Activated T-helper 9 cell treated with anti-CD3 and anti-CD28 coated beads, Interleukin-2, amount 50 U/mL, for 16 hours (primary cell): Measurements from ENCODE around the gene MEI4.
"Not testable (repeated sequence)": the region's sequence is repeated elsewhere in the genome, so short reads cannot be mapped to it uniquely, and the experiment has no call there.

Experiments
- DNase-seq: peaks from one replicate; pipeline ENCODE4 v3.0.0-alpha.2; 2020; ENCODE audit warnings: low read depth

The MEI4 gene

DNA sequence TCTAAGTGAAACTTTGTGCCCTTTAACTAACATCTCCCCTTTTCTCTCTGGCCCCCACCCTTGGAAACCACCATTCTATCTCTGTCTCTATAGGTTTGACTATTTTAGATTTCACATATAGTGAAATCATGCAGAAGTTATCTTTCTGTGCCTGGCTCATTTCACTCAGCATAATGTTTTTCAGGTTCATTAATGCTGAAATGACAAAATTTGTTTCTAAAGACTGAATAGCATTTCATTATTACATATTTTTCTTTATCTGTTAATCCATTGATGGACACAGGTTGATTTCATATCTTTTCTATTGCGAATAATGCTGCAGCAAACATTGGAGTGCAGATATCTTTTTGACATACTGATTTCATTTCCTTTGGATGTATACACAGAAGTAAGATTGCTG lies 30.7 kb downstream of the MEI4 start:
- DNase-seq: no peak

- no peak for DNase-seq
Observed at GRCh38 chr6:77686931-77687330, 34.1 kb downstream of the MEI4 start.

DNA sequence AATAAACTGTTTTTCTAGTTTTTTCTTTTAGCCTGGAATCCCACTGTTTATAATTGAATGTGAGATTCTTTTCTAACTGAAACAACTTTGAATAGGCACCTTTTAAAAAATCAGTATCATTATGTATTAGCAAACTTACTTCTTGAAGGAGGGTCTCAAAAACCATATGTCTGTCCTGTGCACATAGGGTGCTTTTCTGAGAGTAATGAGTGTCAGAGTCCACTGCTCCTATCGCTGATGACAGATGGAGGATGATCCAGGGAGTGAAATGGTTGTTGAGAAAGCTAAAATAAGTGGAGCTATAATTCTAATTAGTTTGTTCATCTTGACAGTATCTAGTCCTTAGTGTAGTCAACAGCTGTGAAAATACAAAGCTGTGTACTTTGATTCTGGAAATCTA lies 35.8 kb downstream of the MEI4 start:
- no peak for DNase-seq

GRCh38 chr6:77700095-77700494 lies 47.3 kb downstream of the MEI4 start:
- DNase-seq: not testable (repeated sequence)

GRCh38 chr6:77707603-77708002 lies 54.8 kb downstream of the MEI4 start:
- DNase-seq: no peak

DNA sequence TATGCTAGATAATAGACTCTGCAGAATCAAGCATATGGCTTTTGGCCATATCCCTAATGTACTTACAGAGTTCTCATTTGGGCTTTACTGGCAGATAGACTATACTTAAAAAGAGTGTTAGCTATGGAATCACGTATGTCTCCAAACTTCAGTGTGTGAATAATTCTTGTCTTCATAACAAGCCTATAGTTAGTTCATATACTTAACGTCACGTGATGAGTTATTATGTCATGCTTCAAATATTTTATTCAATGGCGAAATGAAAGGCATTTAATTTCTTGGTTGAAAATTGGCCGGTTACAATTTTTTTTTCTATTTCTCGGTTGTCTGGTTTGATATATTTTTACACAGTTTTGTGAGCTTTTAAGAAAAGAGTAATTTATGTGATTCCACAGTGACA lies 62.7 kb downstream of the MEI4 start:
- DNase-seq: no peak

GRCh38 chr6:77716311-77716710 lies 63.5 kb downstream of the MEI4 start:
- DNase-seq: no peak

GRCh38 chr6:77736010-77736409 lies 83.2 kb downstream of the MEI4 start:
- DNase-seq: not testable (repeated sequence)

GRCh38 chr6:77740380-77740779 lies 87.5 kb downstream of the MEI4 start:
- no peak for DNase-seq

GRCh38 chr6:77752156-77752555 lies 99.3 kb downstream of the MEI4 start:
- not testable (repeated sequence) for DNase-seq

- DNase-seq: no peak
Observed at GRCh38 chr6:77762386-77762785, 109.5 kb downstream of the MEI4 start.

- DNase-seq: no peak
Observed at GRCh38 chr6:77763124-77763523, 110.3 kb downstream of the MEI4 start.

GRCh38 chr6:77764364-77764763 lies 111.5 kb downstream of the MEI4 start:
- no peak for DNase-seq

DNA sequence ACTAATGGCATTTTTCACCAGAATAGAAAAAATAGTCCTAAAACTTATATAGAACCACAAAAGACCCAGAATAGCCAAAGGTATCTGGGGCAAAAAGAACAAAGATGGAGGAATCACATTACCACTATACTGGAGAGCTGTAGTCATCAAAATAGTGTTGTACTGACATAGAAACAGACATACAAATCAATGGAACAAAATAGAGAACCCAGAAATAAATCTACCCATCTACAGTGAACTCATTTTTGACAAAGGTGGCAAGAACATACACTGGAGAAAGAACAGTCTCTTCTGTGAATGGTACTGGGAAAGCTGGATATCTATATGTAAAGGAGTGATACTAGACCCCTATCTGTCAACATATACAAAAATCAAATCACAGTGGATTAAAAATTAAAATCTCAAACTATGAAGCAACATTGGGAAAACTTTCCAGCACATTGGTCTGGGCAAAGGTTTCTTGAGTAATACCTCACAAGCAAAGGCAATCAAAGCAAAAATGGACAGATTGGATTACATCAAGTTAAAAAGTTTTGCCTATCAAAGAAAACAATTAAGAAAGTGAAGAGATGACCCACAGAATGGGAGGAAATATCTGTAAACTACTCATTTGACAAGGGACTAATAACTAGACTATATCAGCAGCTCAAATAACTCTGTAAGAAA lies 120.5 kb downstream of the MEI4 start:
- DNase-seq: no peak

- no peak for DNase-seq
Observed at GRCh38 chr6:77774457-77774856, 121.6 kb downstream of the MEI4 start.

GRCh38 chr6:77776441-77776840 lies 123.6 kb downstream of the MEI4 start:
- no peak for DNase-seq

DNA sequence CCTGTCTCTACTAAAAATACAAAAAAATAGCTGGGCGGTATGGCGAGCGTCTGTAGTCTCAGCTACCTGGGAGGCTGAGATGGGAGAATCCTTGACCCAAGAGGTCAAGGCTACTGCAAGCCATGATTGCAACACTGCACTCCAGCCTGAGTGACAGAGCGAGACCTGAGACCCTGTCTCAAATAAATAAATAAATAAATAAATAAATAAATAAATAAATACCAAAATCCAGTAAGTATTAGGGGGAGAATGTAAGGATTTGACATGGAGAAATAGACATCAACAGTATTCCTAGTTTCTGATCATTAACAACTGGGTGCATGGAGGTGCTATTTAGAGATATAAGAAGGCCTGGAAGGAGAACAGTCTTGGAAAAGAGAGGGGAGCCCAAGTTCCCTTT lies 125.7 kb downstream of the MEI4 start:
- no peak for DNase-seq

GRCh38 chr6:77786935-77787629 lies 134.2 kb downstream of the MEI4 start:
- no peak for DNase-seq

DNA sequence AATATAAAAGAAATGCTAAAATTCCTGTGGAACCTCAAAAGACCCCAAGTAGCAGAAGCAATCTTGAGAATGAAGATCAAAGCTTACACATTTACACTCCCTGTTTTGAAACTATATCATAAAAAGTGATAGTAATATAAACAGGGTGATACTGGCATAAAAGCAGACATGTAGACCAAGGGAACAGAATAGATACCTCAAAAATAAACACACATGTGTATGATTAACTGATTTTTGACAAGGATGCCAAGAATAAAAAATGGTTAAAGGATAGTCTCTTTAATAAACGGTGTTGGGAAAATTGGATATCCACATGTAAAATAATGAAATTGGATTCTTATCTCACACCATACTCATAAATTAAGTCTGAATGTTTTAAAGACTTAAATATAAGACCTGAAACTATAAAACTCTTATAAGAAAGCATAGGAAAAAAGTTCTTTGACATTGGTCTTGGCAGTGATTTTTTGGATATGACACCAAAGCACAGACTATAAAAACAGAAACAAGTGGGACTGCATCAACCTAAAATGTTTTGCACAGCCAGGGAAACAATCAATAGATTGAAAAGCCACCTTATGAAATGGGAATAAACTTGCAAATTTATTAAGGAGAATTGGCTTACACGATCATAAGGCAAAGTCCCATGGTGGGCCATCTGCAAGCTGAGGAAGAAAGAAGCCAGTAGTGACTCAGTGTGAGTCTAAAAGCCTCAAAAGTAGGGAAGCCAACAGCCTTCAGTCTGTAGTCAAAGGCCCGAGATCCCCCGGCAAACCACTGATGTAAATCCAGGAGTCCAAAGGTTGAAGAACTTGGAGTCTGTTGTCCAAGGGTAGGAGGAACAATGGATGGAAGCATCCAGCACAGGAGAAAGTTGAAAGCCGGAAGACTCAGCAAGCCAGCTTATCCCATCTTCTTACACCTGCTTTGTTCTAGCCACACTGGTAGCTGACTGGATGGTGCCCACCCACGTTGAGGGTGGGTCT lies 144.3 kb downstream of the MEI4 start:
- no peak for DNase-seq

GRCh38 chr6:77812304-77812703 lies 159.5 kb downstream of the MEI4 start:
- DNase-seq: no peak

GRCh38 chr6:77813090-77813489 lies 160.3 kb downstream of the MEI4 start:
- no peak for DNase-seq

- no peak for DNase-seq
Observed at GRCh38 chr6:77814119-77814518, 161.3 kb downstream of the MEI4 start.

DNA sequence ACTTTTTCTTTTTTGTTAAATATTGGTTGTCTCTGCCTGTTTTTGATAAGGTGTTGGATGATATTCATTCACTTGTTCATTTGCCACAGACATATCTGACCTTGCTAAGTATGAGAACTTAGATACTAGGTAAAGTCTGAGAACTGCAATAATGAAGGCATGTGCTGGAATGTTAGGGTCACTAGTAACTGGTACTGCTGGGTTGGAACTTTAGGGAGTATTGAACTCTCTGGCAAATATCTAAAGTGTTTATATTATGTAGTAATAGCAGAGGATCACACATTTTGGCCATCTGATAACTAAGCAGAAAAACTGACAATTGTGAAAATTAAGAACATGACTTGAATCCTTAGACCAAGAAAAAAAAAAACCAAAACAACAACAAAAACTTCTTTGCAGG lies 162.7 kb downstream of the MEI4 start:
- no peak for DNase-seq
